Measurements from ENCODE around the gene HNRNPLL.

Gene HNRNPLL

GRCh38 chr2:38553554-38553953 lies 49.2 kb downstream of the HNRNPLL start:
- TF ChIP-seq CTCF (IDR thresholded peaks at IDR 0.05; ENCODE audit: insufficient read depth, low read length, poor library complexity, severe bottlenecking) = no peak
- no peaks in the 10 kb centered on the region for H3K27me3 ChIP-seq (replicated peaks; ENCODE audit: control insufficient read depth, insufficient read depth, low read length)
- H3K36me3 ChIP-seq (ENCODE audit: control insufficient read depth, insufficient read depth, low read length) = no peaks in the 10 kb centered on the region
- DNase-seq (ENCODE audit: extremely low read depth, insufficient read length) = no peak
- H3K4me3 ChIP-seq (replicated peaks; ENCODE audit: low read depth, low read length) = no peak overlapping the region

GRCh38 chr2:38552259-38552658 lies 50.5 kb downstream of the HNRNPLL start:
- no peak overlapping the region for H3K4me3 ChIP-seq (replicated peaks; ENCODE audit: low read depth, low read length)
- DNase-seq (ENCODE audit: extremely low read depth, insufficient read length) = no peak
- no peaks in the 10 kb centered on the region for H3K27me3 ChIP-seq (replicated peaks; ENCODE audit: control insufficient read depth, insufficient read depth, low read length)
- H3K36me3 ChIP-seq (ENCODE audit: control insufficient read depth, insufficient read depth, low read length) = no peaks in the 10 kb centered on the region
- TF ChIP-seq CTCF (IDR thresholded peaks at IDR 0.05; ENCODE audit: insufficient read depth, low read length, poor library complexity, severe bottlenecking) = no peak

DNA sequence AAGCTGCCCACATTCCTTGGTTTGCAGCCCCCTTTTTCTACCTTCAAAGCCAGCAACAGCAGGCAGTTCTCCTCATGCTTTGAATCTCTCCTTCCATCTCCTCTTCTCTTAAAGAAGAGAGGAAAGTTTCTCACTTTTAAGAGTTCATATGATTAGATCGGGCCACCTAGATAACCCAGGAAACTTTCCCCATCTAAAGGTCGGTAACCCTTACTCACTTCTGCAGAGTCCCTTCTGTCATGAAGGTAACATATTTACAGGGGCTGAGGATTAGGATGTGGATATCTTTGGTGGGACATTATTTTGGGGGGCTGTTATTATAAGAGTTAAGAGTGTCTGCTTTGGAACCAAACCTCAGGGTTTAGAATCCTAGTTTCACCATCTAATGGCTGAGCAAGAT lies 51.0 kb downstream of the HNRNPLL start:
- Histone ChIP-seq H3K4me3 (replicated peaks; ENCODE audit: low read depth, low read length) (no peak overlapping the region), H3K27me3 (replicated peaks; ENCODE audit: control insufficient read depth, insufficient read depth, low read length) (no peaks in the 10 kb centered on the region), H3K36me3 (ENCODE audit: control insufficient read depth, insufficient read depth, low read length) (no peaks in the 10 kb centered on the region)
- DNase-seq (ENCODE audit: extremely low read depth, insufficient read length) = no peak
- TF ChIP-seq CTCF (IDR thresholded peaks at IDR 0.05; ENCODE audit: insufficient read depth, low read length, poor library complexity, severe bottlenecking) = no peak

GRCh38 chr2:38551171-38551570 lies 51.6 kb downstream of the HNRNPLL start:
- H3K4me3 ChIP-seq (replicated peaks; ENCODE audit: low read depth, low read length) = no peak overlapping the region

DNA sequence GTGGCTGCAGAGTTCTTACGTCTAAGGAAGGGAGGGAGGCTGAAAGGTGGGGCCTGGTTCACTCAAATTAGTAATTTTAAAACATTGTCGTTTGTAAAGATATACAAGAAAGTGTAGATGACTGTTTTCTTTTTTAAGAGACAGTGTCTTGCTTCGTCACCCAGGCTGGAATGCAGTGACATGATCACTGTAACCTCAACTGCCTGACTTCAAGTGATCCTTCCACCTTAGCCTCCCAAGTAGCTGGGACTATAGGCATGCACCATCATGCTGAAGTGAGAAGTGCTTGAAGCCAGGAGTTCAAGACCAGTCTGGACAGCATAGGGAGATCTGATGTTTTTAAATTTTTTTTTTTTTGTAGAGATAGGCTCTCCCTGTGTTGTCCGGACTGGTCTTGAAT lies 52.9 kb downstream of the HNRNPLL start:
- no peaks in the 10 kb centered on the region for H3K36me3 ChIP-seq (ENCODE audit: control insufficient read depth, insufficient read depth, low read length)
- H3K27me3 ChIP-seq (replicated peaks; ENCODE audit: control insufficient read depth, insufficient read depth, low read length) = no peaks in the 10 kb centered on the region
- no peak overlapping the region for H3K4me3 ChIP-seq (replicated peaks; ENCODE audit: low read depth, low read length)
- no peak for TF ChIP-seq CTCF (IDR thresholded peaks at IDR 0.05; ENCODE audit: insufficient read depth, low read length, poor library complexity, severe bottlenecking)
- DNase-seq (ENCODE audit: extremely low read depth, insufficient read length) = no peak

More at GRCh38 chr2:38551171-38551570, 51.6 kb downstream of the HNRNPLL start:
- TF ChIP-seq CTCF (IDR thresholded peaks at IDR 0.05; ENCODE audit: insufficient read depth, low read length, poor library complexity, severe bottlenecking) = no peak
- no peaks in the 10 kb centered on the region for H3K27me3 ChIP-seq (replicated peaks; ENCODE audit: control insufficient read depth, insufficient read depth, low read length)
- no peaks in the 10 kb centered on the region for H3K36me3 ChIP-seq (ENCODE audit: control insufficient read depth, insufficient read depth, low read length)
- DNase-seq (ENCODE audit: extremely low read depth, insufficient read length) = no peak

GRCh38 chr2:38549071-38549704 lies 53.5 kb downstream of the HNRNPLL start:
- no peaks in the 10 kb centered on the region for H3K27me3 ChIP-seq (replicated peaks; ENCODE audit: control insufficient read depth, insufficient read depth, low read length)
- no peaks in the 10 kb centered on the region for H3K36me3 ChIP-seq (ENCODE audit: control insufficient read depth, insufficient read depth, low read length)
- no peak for TF ChIP-seq CTCF (IDR thresholded peaks at IDR 0.05; ENCODE audit: insufficient read depth, low read length, poor library complexity, severe bottlenecking)
- H3K4me3 ChIP-seq (replicated peaks; ENCODE audit: low read depth, low read length) = no peak overlapping the region
- DNase-seq (ENCODE audit: extremely low read depth, insufficient read length) = no peak

Data from GM06990 (cell line).